Measurements from ENCODE around the gene HTR2A.

GRCh38 chr13:46913757-46914156 is 16.9 kb upstream of the HTR2A start:
- no peak for TF ChIP-seq CTCF (conservative IDR thresholded peaks at IDR 0.05 in 1 of 2, IDR thresholded peaks at IDR 0.05 in 1 of 2; ENCODE audit: extremely low read depth in 1 of 2, insufficient read depth in 1 of 2, low read depth in 1 of 2, low read length in 2 of 2)
- TF ChIP-seq EZH2 (IDR thresholded peaks at IDR 0.05; ENCODE audit: borderline replicate concordance, low read length) = no peak

Data from mammary epithelial cell (primary cell).